H9 (cell line): ENCODE data around the gene IQGAP3. TPM values are rescaled to one million over a fixed set of nuclear protein-coding genes. Genes with fewer than 3 reads are reported as not detected.

Experiments
- DNase-seq: peaks from one replicate; pipeline ENCODE4 v3.0.0-alpha.2; 2017
- H2AFZ ChIP-seq: one replicate; pipeline ENCODE4 v1.6.1; 2013; ENCODE audit warnings: mild to moderate bottlenecking, low read length, control low read depth, moderate library complexity
- H2AK5ac ChIP-seq: 2 replicates; pipeline ENCODE4 v1.6.1; 2013; ENCODE audit warnings: low read length, control low read depth, mixed read lengths; ENCODE audit not compliant: insufficient read length
- H2BK120ac ChIP-seq: one replicate; pipeline ENCODE4 v1.6.1; 2013; ENCODE audit warnings: low read depth, mild to moderate bottlenecking, low read length, control low read depth, inconsistent platforms; ENCODE audit not compliant: poor library complexity, severe bottlenecking
- H2BK12ac ChIP-seq: 2 replicates; pipeline ENCODE4 v1.6.1; 2013; ENCODE audit warnings: low read length, control low read depth, mixed read lengths, low read depth; ENCODE audit not compliant: insufficient read length
- H2BK15ac ChIP-seq: 2 replicates; pipeline ENCODE4 v1.6.1; 2013; ENCODE audit warnings: low read depth, low read length, control low read depth
- H2BK20ac ChIP-seq: one replicate; pipeline ENCODE4 v1.6.1; 2013; ENCODE audit warnings: low read depth, mild to moderate bottlenecking, low read length, control low read depth, inconsistent platforms; ENCODE audit not compliant: poor library complexity, severe bottlenecking
- H2BK5ac ChIP-seq: 2 replicates; pipeline ENCODE4 v1.6.1; 2013; ENCODE audit warnings: low read length, control low read depth, mixed read lengths; ENCODE audit not compliant: insufficient read length
- H3K14ac ChIP-seq: 2 replicates; pipeline ENCODE4 v1.6.1; 2013; ENCODE audit warnings: low read length, control low read depth; ENCODE audit not compliant: insufficient read depth
- H3K18ac ChIP-seq: 2 replicates; pipeline ENCODE4 v1.6.1; 2013; ENCODE audit warnings: low read depth, mild to moderate bottlenecking, mixed read lengths, low read length, control low read depth; ENCODE audit not compliant: insufficient read length
- H3K23ac ChIP-seq: 2 replicates; pipeline ENCODE4 v1.6.1; 2013; ENCODE audit warnings: low read length, control low read depth, mixed read lengths, low read depth; ENCODE audit not compliant: insufficient read length
- H3K23me2 ChIP-seq: 2 replicates; pipeline ENCODE4 v1.6.1; 2013; ENCODE audit warnings: low read depth, mild to moderate bottlenecking, mixed read lengths, low read length, control low read depth; ENCODE audit not compliant: insufficient read length, poor library complexity, severe bottlenecking
- H3K27ac ChIP-seq: 2 replicates; pipeline ENCODE4 v1.5.1; 2013; ENCODE audit warnings: low read length, control low read depth, mixed read lengths, low read depth; ENCODE audit not compliant: insufficient read length
- H3K27me3 ChIP-seq: 2 replicates; pipeline ENCODE4 v1.6.1; 2013; ENCODE audit warnings: low read length, control low read depth, inconsistent platforms; ENCODE audit not compliant: insufficient read depth
- H3K4ac ChIP-seq: 2 replicates; pipeline ENCODE4 v1.6.1; 2013; ENCODE audit warnings: low read depth, mild to moderate bottlenecking, control low read depth, inconsistent platforms, low read length, moderate library complexity
- H3K4me1 ChIP-seq: 2 replicates; pipeline ENCODE4 v1.6.1; 2013; ENCODE audit warnings: low read length, control low read depth, inconsistent platforms; ENCODE audit not compliant: insufficient read depth
- H3K4me2 ChIP-seq: 2 replicates; pipeline ENCODE4 v1.6.1; 2013; ENCODE audit warnings: low read length, control low read depth, mixed read lengths; ENCODE audit not compliant: insufficient read length, insufficient read depth
- H3K56ac ChIP-seq: 2 replicates; pipeline ENCODE4 v1.6.1; 2013; ENCODE audit warnings: low read depth, mild to moderate bottlenecking, mixed read lengths, low read length, control low read depth; ENCODE audit not compliant: insufficient read length
- H3K79me1 ChIP-seq: 2 replicates; pipeline ENCODE4 v1.6.1; 2013; ENCODE audit warnings: low read depth, mild to moderate bottlenecking, moderate library complexity, low read length, control low read depth, inconsistent platforms; ENCODE audit not compliant: insufficient read depth, poor library complexity, severe bottlenecking
- H3K79me2 ChIP-seq: 2 replicates; pipeline ENCODE4 v1.6.1; 2013; ENCODE audit warnings: low read length, control low read depth, inconsistent platforms; ENCODE audit not compliant: insufficient read depth
- H3K9ac ChIP-seq: 2 replicates; pipeline ENCODE4 v1.6.1; 2013; ENCODE audit warnings: low read length, control low read depth, mixed read lengths; ENCODE audit not compliant: insufficient read length; ENCODE audit errors: extremely low read depth
- H3K9me3 ChIP-seq: one replicate; pipeline ENCODE4 v1.6.1; 2013; ENCODE audit warnings: low read depth, low read length, inconsistent platforms; ENCODE audit not compliant: control insufficient read depth
- H3T11ph ChIP-seq: one replicate; pipeline ENCODE4 v1.6.1; 2013; ENCODE audit warnings: mild to moderate bottlenecking, low read length, control low read depth, inconsistent platforms
- H4K20me1 ChIP-seq: one replicate; pipeline ENCODE4 v1.6.1; 2013; ENCODE audit not compliant: control insufficient read depth, insufficient read length, insufficient read depth
- H4K5ac ChIP-seq: 2 replicates; pipeline ENCODE4 v1.6.1; 2013; ENCODE audit warnings: low read depth, mild to moderate bottlenecking, mixed read lengths, low read length, control low read depth; ENCODE audit not compliant: insufficient read length
- H4K8ac ChIP-seq: replicated peaks from 2 replicates; pipeline ENCODE4 v1.6.1; 2013; ENCODE audit warnings: low read length, control low read depth, mixed read lengths, low read depth; ENCODE audit not compliant: insufficient read length
- H4K91ac ChIP-seq: 2 replicates; pipeline ENCODE4 v1.6.1; 2013; ENCODE audit warnings: low read depth, mild to moderate bottlenecking, moderate library complexity, mixed read lengths, low read length, control low read depth; ENCODE audit not compliant: insufficient read length
- H3K27ac Mint-ChIP-seq, 3 experiments: 2 replicates in 2 of 3; 3 replicates in 1 of 3; pipeline ENCODE4 v1.8.0; 2020 to 2021; ENCODE audit warnings: mixed read lengths in 3 of 3, mild to moderate bottlenecking in 1 of 3, moderate library complexity in 1 of 3
- H3K27me3 Mint-ChIP-seq: 2 replicates; pipeline ENCODE4 v1.8.0; 2021; ENCODE audit warnings: low read depth, mild to moderate bottlenecking, moderate library complexity, mixed read lengths
- H3K36me3 Mint-ChIP-seq, 3 experiments: 2 replicates in 2 of 3; 3 replicates in 1 of 3; pipeline ENCODE4 v1.8.0; 2020 to 2021; ENCODE audit warnings: low read depth in 3 of 3, mixed read lengths in 3 of 3; ENCODE audit not compliant: insufficient read depth in 1 of 3
- H3K4me1 Mint-ChIP-seq, 2 experiments: 2 replicates each; pipeline ENCODE4 v1.8.0; 2020; ENCODE audit warnings: mixed read lengths in 2 of 2
- H3K4me3 Mint-ChIP-seq, 2 experiments: 2 replicates in 1 of 2; 3 replicates in 1 of 2; pipeline ENCODE4 v1.8.0; 2020 to 2021; ENCODE audit warnings: mild to moderate bottlenecking in 2 of 2, mixed read lengths in 2 of 2, moderate library complexity in 1 of 2
- H3K9me3 Mint-ChIP-seq, 2 experiments: 2 replicates in 1 of 2; 3 replicates in 1 of 2; pipeline ENCODE4 v1.8.0; 2020; ENCODE audit warnings: mild to moderate bottlenecking in 2 of 2, mixed read lengths in 2 of 2, moderate library complexity in 1 of 2
- CTCF ChIP-seq: fragments of 200-600 bp; sonication (generic); conservative IDR thresholded peaks from 3 replicates; pipeline ENCODE4 v1.8.0; 2021; ENCODE audit warnings: antibody characterized with exemption, mild to moderate bottlenecking
- WGBS: extraction: QIAGEN DNeasy Blood & Tissue Kit; methylation state at CpG from one replicate; pipeline ENCODE4 v1.1.7; 2013; ENCODE audit warnings: missing lambda C conversion rate, low lambda C conversion rate, mixed read lengths; ENCODE audit not compliant: insufficient read length; ENCODE audit errors: extremely low coverage; 5-methylcytosine and 5-hydroxymethylcytosine counted together
- total RNA-seq: library from RNA; stranded (reverse); gene quantifications from 2 replicates; pipeline ENCODE4 v1.2.1, GENCODE V29; 2021

IQGAP3 gene
- total RNA-seq, 1 experiment from 2014 or later: 24.5 TPM

- Mint-ChIP-seq H3K27ac (no peak overlapping the region), H3K9me3 (no peaks in the 10 kb centered on the region; a peak in 2 of 5 replicates), H3K36me3 (no peaks in the 10 kb centered on the region), H3K27me3 (peaks cover 67% of the 10 kb centered on the region), H3K4me1 (peaks cover 8 to 10% of the 10 kb centered on the region in 2 experiments), H3K4me3 (peak overlapping the region in 1 of 2 experiments; percentile 58; a peak in 2 of 5 replicates)
- H3K9ac ChIP-seq: no peak overlapping the region
- H3K14ac ChIP-seq: no peak overlapping the region
- no peak overlapping the region for H2AK5ac ChIP-seq
- no peak overlapping the region for H2BK120ac ChIP-seq
- H3K23me2 ChIP-seq: peaks cover 9% of the 10 kb centered on the region
- H3K4ac ChIP-seq: no peak overlapping the region
- no peak for DNase-seq
- H3K4me1 ChIP-seq: no peaks in the 10 kb centered on the region; the same call in 1 of the 2 replicates
- no peak overlapping the region for H3K56ac ChIP-seq
- no peaks in the 10 kb centered on the region for H3K79me1 ChIP-seq
- H4K20me1 ChIP-seq: no peaks in the 10 kb centered on the region
- no peak overlapping the region for H2AFZ ChIP-seq
- H2BK5ac ChIP-seq: no peak overlapping the region
- no peak overlapping the region for H3K27ac ChIP-seq
- no CpG with 5 or more reads among the region's 6 CpGs for WGBS
- H4K91ac ChIP-seq: no peak overlapping the region
- no peak overlapping the region for H2BK15ac ChIP-seq
- no peak overlapping the region for H4K8ac ChIP-seq
- no peak overlapping the region for H4K5ac ChIP-seq
- no peak overlapping the region for H3T11ph ChIP-seq
- H3K27me3 ChIP-seq: peaks cover 19% of the 10 kb centered on the region
- no peak overlapping the region for H3K18ac ChIP-seq
- no peaks in the 10 kb centered on the region for H3K79me2 ChIP-seq
- no peak overlapping the region for H3K23ac ChIP-seq
- no peak for TF ChIP-seq CTCF
- H2BK20ac ChIP-seq: no peak overlapping the region
- H2BK12ac ChIP-seq: no peak overlapping the region
- H3K9me3 ChIP-seq: no peaks in the 10 kb centered on the region
- peak overlapping the region; percentile 35 for H3K4me2 ChIP-seq
Observed at GRCh38 chr1:156619582-156619955, 47.2 kb upstream of the IQGAP3 start.
